GM12878 (cell line): ENCODE data around the gene ABCA3. TPM values are rescaled to one million over a fixed set of nuclear protein-coding genes. Genes with fewer than 3 reads are reported as not detected.

Experiments
- ATF3 ChIP-seq: IDR thresholded peaks from 2 replicates; pipeline ENCODE4 v1.6.1; 2011; ENCODE audit warnings: low read depth, mild to moderate bottlenecking, low read length, moderate library complexity, borderline replicate concordance; ENCODE audit errors: extremely low read depth
- CBFB ChIP-seq: IDR thresholded peaks from 2 replicates; pipeline ENCODE4 v1.6.1; 2016; ENCODE audit warnings: antibody characterized with exemption, low read depth
- CEBPZ ChIP-seq: fragments of 150-350 bp; IDR thresholded peaks from 2 replicates; pipeline ENCODE4 v1.6.1; 2016; ENCODE audit warnings: low read depth, low read length
- ESRRA ChIP-seq: IDR thresholded peaks from 2 replicates; pipeline ENCODE4 v1.6.1; 2012; ENCODE audit warnings: mild to moderate bottlenecking, low read length, improper control_type of control experiment
- MEF2B ChIP-seq: fragments of 450-650 bp; IDR thresholded peaks from 2 replicates; pipeline ENCODE4 v1.6.1; 2018; ENCODE audit warnings: mild to moderate bottlenecking, moderate library complexity; ENCODE audit not compliant: partially characterized antibody, poor library complexity, severe bottlenecking
- MXI1 ChIP-seq: fragments of 150-350 bp; IDR thresholded peaks from 2 replicates; pipeline ENCODE4 v1.6.1; 2011; ENCODE audit warnings: low read depth, mild to moderate bottlenecking, inconsistent platforms, low read length, improper control_type of control experiment
- NR2C1 ChIP-seq: fragments of 450-650 bp; IDR thresholded peaks from 2 replicates; pipeline ENCODE4 v1.6.1; 2017; ENCODE audit warnings: antibody characterized with exemption, mild to moderate bottlenecking, moderate library complexity
- PBX3 ChIP-seq: IDR thresholded peaks from 2 replicates; pipeline ENCODE4 v1.6.1; 2011; ENCODE audit warnings: mild to moderate bottlenecking, low read depth, low read length, moderate library complexity; ENCODE audit not compliant: insufficient replicate concordance
- POLR2AphosphoS2 ChIP-seq: IDR thresholded peaks from 2 replicates; pipeline ENCODE4 v1.6.1; 2011; ENCODE audit warnings: low read depth, mild to moderate bottlenecking, low read length, improper control_type of control experiment, moderate library complexity
- RBBP5 ChIP-seq: fragments of 200-600 bp; sonication (generic); conservative IDR thresholded peaks from 2 replicates; pipeline ENCODE4 v1.6.1; 2016
- RCOR1 ChIP-seq: conservative IDR thresholded peaks from 2 replicates; pipeline ENCODE4 v1.6.1; 2012; ENCODE audit warnings: low read depth, low read length, improper control_type of control experiment
- SMC3 ChIP-seq: IDR thresholded peaks from 2 replicates; pipeline ENCODE4 v1.6.1; 2011; ENCODE audit warnings: low read length, improper control_type of control experiment, borderline replicate concordance
- SREBF2 ChIP-seq: IDR thresholded peaks from 2 replicates; pipeline ENCODE4 v1.6.1; 2012; ENCODE audit warnings: mild to moderate bottlenecking, low read length
- SUPT20H ChIP-seq: IDR thresholded peaks from 2 replicates; pipeline ENCODE4 v1.6.1; 2011; ENCODE audit warnings: low read depth, mild to moderate bottlenecking, low read length, moderate library complexity, borderline replicate concordance; ENCODE audit not compliant: control insufficient read depth
- ZBTB4 ChIP-seq: fragments of 450-650 bp; formaldehyde crosslinking; IDR thresholded peaks from 2 replicates; pipeline ENCODE4 v1.4.0; 2022; ENCODE audit warnings: mild to moderate bottlenecking, moderate library complexity
- ZBTB40 ChIP-seq: fragments of 450-650 bp; IDR thresholded peaks from 2 replicates; pipeline ENCODE4 v1.6.1; 2016; ENCODE audit warnings: mild to moderate bottlenecking, moderate library complexity, borderline replicate concordance
- ZNF24 ChIP-seq: fragments of 450-650 bp; IDR thresholded peaks from 2 replicates; pipeline ENCODE4 v1.6.1; 2017; ENCODE audit warnings: antibody characterized with exemption, mild to moderate bottlenecking
- polyA plus RNA-seq, 11 experiments: library from polyadenylated mRNA; depleted of rRNA in 4 of 11; unstranded in 6 of 11; stranded (reverse) in 5 of 11; fragments of >200 nt; fragmentation: Nextera tagmentation in 4 of 11; fragmentation: Illumina TruSeq in 1 of 11; extraction: Ambion mirVana in 4 of 11; extraction: Trizol in 1 of 11; gene quantifications; 1 replicate in 1 of 11; 2 replicates in 10 of 11; pipeline versions ENCODE4 v1.2.1 to v1.2.3, GENCODE V29; 2011 to 2016; ENCODE audit warnings: inconsistent platforms in 2 of 11, missing spikeins in 2 of 11, low read depth in 1 of 11
- total RNA-seq, 4 experiments: library from RNA; depleted of rRNA in 3 of 4; stranded (reverse); fragments of >200 nt in 3 of 4; fragmentation: Illumina TruSeq in 1 of 4; extraction: Trizol in 1 of 4; gene quantifications; 2 replicates each; pipeline versions ENCODE4 v1.2.1 to v1.2.3, GENCODE V29; 2013 to 2021

ABCA3 gene
- total and polyA plus RNA-seq, 10 of the 15 experiments (the other 5 are each of a cell fraction or from before 2014, with no cell fraction given): 0.71 to 17.6 (median 6.7) TPM

GRCh38 chr16:2295056-2295798, 45.3 kb downstream of the ABCA3 start (continued):
- no peak for TF ChIP-seq CEBPZ
- TF ChIP-seq MEF2B: peak; percentile 90
- peak; percentile 18; the same call in 1 of the 2 replicates for TF ChIP-seq SMC3
- no peak for TF ChIP-seq ATF3
- TF ChIP-seq SREBF2: no peak
- no peak for TF ChIP-seq SUPT20H
- no peak for TF ChIP-seq RCOR1
- TF ChIP-seq ZBTB40: no peak
- TF ChIP-seq NR2C1: no peak
- no peak for TF ChIP-seq POLR2AphosphoS2
- TF ChIP-seq PBX3: no peak
- no peak for TF ChIP-seq ZBTB4 (CRISPR knock-in tag)
- TF ChIP-seq CBFB: no peak
- no peak for TF ChIP-seq ESRRA
- TF ChIP-seq MXI1: peak; percentile 92
- no peak for TF ChIP-seq ZNF24
- no peak for TF ChIP-seq RBBP5
